ENCODE data around the gene KIF21B.
A peak's percentile ranks its signal among the peaks of the same experiment; 100 is the strongest.

Gene KIF21B

GRCh38 chr1:201022493-201022819, 1.1 kb downstream of the KIF21B start:
- no peak for DNase-seq
- intact Hi-C loops (cut with DNase I) = no loop called here

- no peak for DNase-seq
- intact Hi-C loops (cut with DNase I) = no loop called here
Measured at GRCh38 chr1:201021630-201022492, 1.7 kb downstream of the KIF21B start.

- intact Hi-C loops (cut with DNase I) = no loop called here
- DNase-seq = peak in 37 of 42 donors; percentile 39 to 86 (median 68)
Measured at GRCh38 chr1:201020721-201021629, 2.5 kb downstream of the KIF21B start.

- intact Hi-C loops (cut with DNase I) = no loop called here
- no peak for DNase-seq
Measured at GRCh38 chr1:201020040-201020591, 3.4 kb downstream of the KIF21B start.

- peak in 10 of 42 donors; percentile 22 to 67 (median 46) for DNase-seq
- intact Hi-C loops (cut with DNase I) = no loop called here
Measured at GRCh38 chr1:201019321-201019977, 4.1 kb downstream of the KIF21B start.

GRCh38 chr1:201017828-201018163, 5.7 kb downstream of the KIF21B start:
- no peak for DNase-seq
- intact Hi-C loops (cut with DNase I) = no loop called here

GRCh38 chr1:201016943-201017827, 6.3 kb downstream of the KIF21B start:
- intact Hi-C loops (cut with DNase I) = no loop called here
- DNase-seq = peak in 4 of 42 donors; percentile 16 to 61 (median 28)

- intact Hi-C loops (cut with DNase I) = no loop called here
Measured at GRCh38 chr1:201016211-201016651, 7.3 kb downstream of the KIF21B start.

GRCh38 chr1:201015551-201016091, 7.9 kb downstream of the KIF21B start:
- no peak for DNase-seq
- intact Hi-C loops (cut with DNase I) = no loop called here

More at GRCh38 chr1:201016211-201016651, 7.3 kb downstream of the KIF21B start:
- peak; percentile 36 to 92 (median 80) for DNase-seq

- no peak for DNase-seq
- intact Hi-C loops (cut with DNase I) = no loop called here
Measured at GRCh38 chr1:201014816-201015200, 8.7 kb downstream of the KIF21B start.

- intact Hi-C loops (cut with DNase I) = no loop called here
- peak in 41 of 42 donors; percentile 46 to 87 (median 71) for DNase-seq
Measured at GRCh38 chr1:201013991-201014815, 9.3 kb downstream of the KIF21B start.

GRCh38 chr1:201013031-201013485, 10.5 kb downstream of the KIF21B start:
- DNase-seq = no peak
- intact Hi-C loops (cut with DNase I) = no loop called here

GRCh38 chr1:201011616-201012015, 11.9 kb downstream of the KIF21B start:
- no peak for DNase-seq
- intact Hi-C loops (cut with DNase I) = no loop called here

- DNase-seq = peak in 31 of 42 donors; percentile 41 to 75 (median 56)
- intact Hi-C loops (cut with DNase I) = no loop called here
Measured at GRCh38 chr1:201009962-201010645, 13.4 kb downstream of the KIF21B start.

- DNase-seq = no peak
- intact Hi-C loops (cut with DNase I) = no loop called here
Measured at GRCh38 chr1:201008666-201009360, 14.7 kb downstream of the KIF21B start.

- intact Hi-C loops (cut with DNase I) = no loop called here
- DNase-seq = no peak
Measured at GRCh38 chr1:201007481-201007880, 16.0 kb downstream of the KIF21B start.
